RWPE1 (cell line): Measurements from ENCODE around the gene MYOM3.

ENCODE experiments used
- CTCF ChIA-PET: fragments of 350-600 bp; sonication (Branson Sonifier 250); formaldehyde crosslinking; extraction: SDS; loops from one replicate; lab custom pipeline; 2021; lab: Yijun Ruan, JAX
- POLR2A ChIA-PET: fragments of 400-600 bp; formaldehyde crosslinking; extraction: SDS; loops from one replicate; lab custom pipeline; 2020; ENCODE audit warnings: antibody characterized with exemption; ENCODE audit not compliant: low non-redundant PET; lab: Yijun Ruan, JAX
- DNase-seq: peaks from one replicate; pipeline ENCODE4 v3.0.0; 2012; ENCODE audit warnings: low spot score
- H3K27ac ChIP-seq: fragments of 450-650 bp; 2 replicates; pipeline ENCODE4 v1.5.1; 2017
- TF ChIP-seq, protein P1 (sequence below): fragments of 450-650 bp; conservative IDR thresholded peaks from 2 replicates; pipeline ENCODE4 v1.5.1; 2017; ENCODE audit warnings: low read depth, mild to moderate bottlenecking

MYOM3 gene

DNA sequence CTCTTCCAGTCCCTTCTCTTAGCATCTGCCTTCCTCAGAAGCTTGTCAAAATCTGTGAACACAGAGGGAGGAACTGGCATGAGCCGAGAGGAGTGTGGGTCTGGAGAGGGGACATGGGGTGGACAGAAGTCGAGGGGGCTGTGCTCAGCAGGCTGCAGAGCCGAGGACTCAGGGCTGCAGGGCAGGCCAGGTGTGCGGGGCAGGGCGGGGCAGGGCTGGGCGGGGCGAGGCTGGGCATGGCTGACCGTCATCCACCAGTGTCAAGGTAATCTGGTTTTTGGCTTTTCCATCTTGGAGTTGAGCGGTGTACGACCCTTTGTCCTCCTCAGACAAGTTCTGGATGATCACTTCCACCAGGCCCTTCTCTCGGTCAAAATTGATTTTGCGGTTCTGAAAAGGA, 44.0 kb downstream of the MYOM3 start:
- POLR2A ChIA-PET: no interaction called here
- CTCF ChIA-PET: interaction anchor here (0.6 kb wide), 1 partner anchor 436 kb away, joined by 8 read pairs; no protein-coding TSS in a partner anchor
- DNase-seq: no peak
- no peak overlapping the region for H3K27ac ChIP-seq
- TF ChIP-seq, protein P1, sequence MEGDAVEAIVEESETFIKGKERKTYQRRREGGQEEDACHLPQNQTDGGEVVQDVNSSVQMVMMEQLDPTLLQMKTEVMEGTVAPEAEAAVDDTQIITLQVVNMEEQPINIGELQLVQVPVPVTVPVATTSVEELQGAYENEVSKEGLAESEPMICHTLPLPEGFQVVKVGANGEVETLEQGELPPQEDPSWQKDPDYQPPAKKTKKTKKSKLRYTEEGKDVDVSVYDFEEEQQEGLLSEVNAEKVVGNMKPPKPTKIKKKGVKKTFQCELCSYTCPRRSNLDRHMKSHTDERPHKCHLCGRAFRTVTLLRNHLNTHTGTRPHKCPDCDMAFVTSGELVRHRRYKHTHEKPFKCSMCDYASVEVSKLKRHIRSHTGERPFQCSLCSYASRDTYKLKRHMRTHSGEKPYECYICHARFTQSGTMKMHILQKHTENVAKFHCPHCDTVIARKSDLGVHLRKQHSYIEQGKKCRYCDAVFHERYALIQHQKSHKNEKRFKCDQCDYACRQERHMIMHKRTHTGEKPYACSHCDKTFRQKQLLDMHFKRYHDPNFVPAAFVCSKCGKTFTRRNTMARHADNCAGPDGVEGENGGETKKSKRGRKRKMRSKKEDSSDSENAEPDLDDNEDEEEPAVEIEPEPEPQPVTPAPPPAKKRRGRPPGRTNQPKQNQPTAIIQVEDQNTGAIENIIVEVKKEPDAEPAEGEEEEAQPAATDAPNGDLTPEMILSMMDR: no peak

DNA sequence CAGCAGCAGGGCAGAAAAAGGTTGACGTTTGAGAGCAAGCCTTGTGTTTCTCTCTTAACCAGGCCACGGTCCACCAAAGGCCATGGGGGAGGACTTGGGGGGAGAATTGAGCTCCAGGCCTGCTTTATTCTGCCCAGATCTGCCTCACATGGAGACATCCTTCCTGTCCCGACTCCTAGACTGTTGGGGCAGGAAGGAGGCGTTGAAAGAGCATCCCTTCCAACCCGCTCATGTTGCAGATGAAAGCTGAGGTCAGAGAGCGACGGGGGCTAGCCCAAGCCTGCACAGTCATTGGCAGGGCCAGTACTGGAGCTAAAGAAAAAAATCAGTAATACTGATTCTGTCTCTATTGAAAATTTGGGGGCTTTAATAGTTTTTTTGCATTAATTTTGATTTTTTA, 46.6 kb downstream of the MYOM3 start:
- DNase-seq: no peak
- TF ChIP-seq, protein P1: no peak
- no peak overlapping the region for H3K27ac ChIP-seq
- POLR2A ChIA-PET: no interaction called here
- CTCF ChIA-PET: no interaction called here

- POLR2A ChIA-PET: no interaction called here
- no peak overlapping the region for H3K27ac ChIP-seq
- CTCF ChIA-PET: no interaction called here
- DNase-seq: no peak
- TF ChIP-seq, protein P1: no peak
These were observed 49.7 kb downstream of the MYOM3 start for GRCh38 chr1:24062221-24062620.

DNA sequence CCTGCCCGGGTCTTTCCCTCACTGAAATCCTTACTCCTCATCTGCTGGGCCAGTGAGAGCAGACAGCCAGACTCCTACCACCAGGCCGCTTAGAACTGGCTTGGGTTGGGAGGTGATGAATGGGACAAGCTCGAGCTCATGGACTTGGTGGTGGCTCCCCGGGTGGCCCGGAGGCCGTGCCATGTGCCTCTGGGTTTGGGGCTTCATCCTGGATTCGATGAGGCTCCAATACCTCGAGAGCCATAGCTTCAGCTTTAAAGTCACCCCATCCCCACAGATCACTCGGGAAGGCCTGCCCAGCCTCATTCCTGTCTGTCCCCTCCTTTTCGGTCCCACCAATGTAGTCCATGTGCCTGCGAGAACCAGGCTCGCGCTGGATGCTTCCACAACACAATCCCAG, 51.5 kb downstream of the MYOM3 start:
- TF ChIP-seq, protein P1: no peak
- no peak for DNase-seq
- ChIA-PET CTCF (interaction anchor here (1.2 kb wide), 1 partner anchor 14 kb away, joined by 3 read pairs; no protein-coding TSS in a partner anchor), POLR2A (no interaction called here)
- H3K27ac ChIP-seq: no peak overlapping the region

DNA sequence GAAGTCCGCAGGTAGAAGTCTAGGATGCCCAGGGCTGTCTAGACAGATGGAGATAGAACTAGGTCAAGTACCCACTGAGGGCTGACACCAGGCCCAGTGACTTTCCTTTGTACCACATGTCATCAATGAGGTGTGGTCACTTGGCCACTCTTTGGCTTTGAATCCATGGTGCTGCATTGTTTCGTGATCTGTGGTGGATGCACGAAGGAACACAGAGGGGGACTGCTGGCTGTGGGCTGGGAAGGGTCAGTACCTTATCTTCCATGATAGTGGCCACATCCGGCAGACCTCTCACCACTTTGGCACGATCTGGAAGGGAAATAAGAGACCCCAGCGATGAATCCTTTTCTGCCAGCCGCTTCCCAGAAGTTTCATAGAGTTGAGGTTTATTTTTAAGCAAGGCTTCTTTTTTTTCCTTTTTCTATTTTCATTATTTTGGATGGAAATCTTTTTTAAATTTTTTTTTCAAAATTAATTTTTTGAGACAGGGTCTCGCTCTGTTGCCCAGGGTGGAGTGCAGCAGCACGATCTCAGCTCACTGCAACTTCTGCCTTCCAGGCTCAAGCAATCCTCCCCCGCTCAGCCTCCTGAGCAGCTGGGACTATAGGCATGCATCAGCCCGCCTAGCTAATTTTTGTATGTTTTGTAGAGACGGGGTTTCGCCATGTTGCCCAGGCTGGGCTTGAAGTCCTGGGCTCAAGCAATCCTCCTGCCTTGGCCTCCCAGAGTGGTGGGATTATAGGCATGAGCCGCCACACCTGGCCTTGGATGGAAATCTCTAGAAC, 53.1 kb downstream of the MYOM3 start:
- no peak for DNase-seq
- TF ChIP-seq, protein P1: no peak
- ChIA-PET CTCF (interaction anchor here (0.6 kb wide), 1 partner anchor 368 kb away, joined by 3 read pairs; no protein-coding TSS in a partner anchor), POLR2A (no interaction called here)
- H3K27ac ChIP-seq: no peak overlapping the region

DNA sequence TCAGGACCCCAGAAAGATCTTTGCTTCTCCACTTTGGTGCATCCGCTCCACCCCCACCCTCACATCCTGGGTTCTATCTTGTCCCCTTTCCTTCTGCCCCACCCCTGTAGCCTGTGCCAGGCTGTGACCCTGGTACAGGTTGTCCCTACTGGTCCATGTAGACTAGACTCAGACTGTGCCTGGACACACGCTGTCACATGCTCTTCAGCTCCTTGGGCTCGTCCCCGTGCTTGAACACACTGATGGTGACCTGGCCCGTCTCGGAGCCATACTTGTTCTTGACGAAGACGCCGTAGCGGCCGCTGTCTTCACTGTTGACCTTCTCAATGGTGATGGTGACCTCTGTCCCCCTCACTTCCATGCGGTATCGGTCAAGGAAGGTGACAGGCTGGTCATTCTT, 54.8 kb downstream of the MYOM3 start:
- POLR2A ChIA-PET: no interaction called here
- no peak overlapping the region for H3K27ac ChIP-seq
- CTCF ChIA-PET: no interaction called here
- no peak for DNase-seq
- TF ChIP-seq, protein P1: no peak
